HepG2 (cell line): ENCODE results near the gene RRAD. TPM values are rescaled to one million over a fixed set of nuclear protein-coding genes. Genes with fewer than 3 reads are reported as not detected.

ENCODE experiments used
- ARNT ChIP-seq: fragments of 450-650 bp; IDR thresholded peaks from 2 replicates; pipeline ENCODE4 v1.6.1; 2017
- HOXA3 ChIP-seq: sonication (generic); formaldehyde crosslinking; IDR thresholded peaks from 2 replicates; pipeline ENCODE4 v1.5.0; 2020; ENCODE audit warnings: missing genetic modification reagents
- ISX ChIP-seq: sonication (generic); formaldehyde crosslinking; conservative IDR thresholded peaks from 2 replicates; pipeline ENCODE4 v1.5.0; 2020; ENCODE audit warnings: missing genetic modification reagents
- KAT2B ChIP-seq: fragments of 150-350 bp; IDR thresholded peaks from 2 replicates; pipeline ENCODE4 v1.6.1; 2014; ENCODE audit warnings: low read depth, low read length, borderline replicate concordance
- PHF8 ChIP-seq: sonication (generic); formaldehyde crosslinking; IDR thresholded peaks from 2 replicates; pipeline ENCODE4 v1.5.0; 2020; ENCODE audit warnings: missing genetic modification reagents
- RAD51 ChIP-seq: fragments of 450-650 bp; IDR thresholded peaks from 2 replicates; pipeline ENCODE4 v1.6.1; 2016; ENCODE audit warnings: borderline replicate concordance
- SRF ChIP-seq: IDR thresholded peaks from 2 replicates; pipeline ENCODE4 v1.6.1; 2011; ENCODE audit warnings: mild to moderate bottlenecking, low read depth, low read length, moderate library complexity
- TBX3 ChIP-seq: fragments of 450-650 bp; IDR thresholded peaks from 2 replicates; pipeline ENCODE4 v1.6.1; 2017; ENCODE audit warnings: antibody characterized with exemption, mild to moderate bottlenecking, inconsistent platforms, borderline replicate concordance
- ZFP82 ChIP-seq: sonication (generic); formaldehyde crosslinking; IDR thresholded peaks from 2 replicates; pipeline ENCODE4 v1.5.1; 2020; ENCODE audit warnings: mild to moderate bottlenecking, missing genetic modification reagents, borderline replicate concordance
- ZNF274 ChIP-seq: sonication (generic); formaldehyde crosslinking; IDR thresholded peaks from 2 replicates; pipeline ENCODE4 v1.5.1; 2020; ENCODE audit warnings: mild to moderate bottlenecking, missing genetic modification reagents
- ZNF441 ChIP-seq: sonication (generic); formaldehyde crosslinking; IDR thresholded peaks from 2 replicates; pipeline ENCODE4 v1.7.0; 2021; ENCODE audit warnings: missing genetic modification reagents, borderline replicate concordance
- ZNF619 ChIP-seq: sonication (generic); formaldehyde crosslinking; IDR thresholded peaks from 2 replicates; pipeline ENCODE4 v1.4.0; 2020; ENCODE audit warnings: mild to moderate bottlenecking, missing genetic modification reagents
- polyA plus RNA-seq, 8 experiments: library from polyadenylated mRNA; depleted of rRNA in 3 of 8; stranded (reverse) in 7 of 8; unstranded in 1 of 8; fragments of >200 nt; fragmentation: Illumina TruSeq in 4 of 8; extraction: Trizol in 4 of 8; gene quantifications; 2 replicates each; pipeline versions ENCODE4 v1.2.1 to v1.2.3, GENCODE V29; 2011 to 2016; ENCODE audit warnings: low read depth in 4 of 8, missing spikeins in 1 of 8, mixed read lengths in 1 of 8; ENCODE audit not compliant: insufficient read depth in 1 of 8
- total RNA-seq, 5 experiments: library from RNA; depleted of rRNA; stranded (reverse); fragments of >200 nt; fragmentation: Illumina TruSeq; extraction: Trizol; gene quantifications; 2 replicates each; pipeline ENCODE4 v1.2.3, GENCODE V29; 2016; ENCODE audit warnings: low read depth in 1 of 5
- TF ChIP-seq, protein P1 (sequence below): sonication (generic); formaldehyde crosslinking; IDR thresholded peaks from 2 replicates; pipeline ENCODE4 v1.4.0; 2020; ENCODE audit warnings: missing genetic modification reagents, low read depth, mild to moderate bottlenecking, borderline replicate concordance
- TF ChIP-seq, protein P2 (sequence below): IDR thresholded peaks from 2 replicates; pipeline ENCODE4 v1.4.0; 2020; ENCODE audit warnings: mild to moderate bottlenecking, missing genetic modification reagents
- TF ChIP-seq, protein P3 (sequence below): sonication (generic); formaldehyde crosslinking; IDR thresholded peaks from 2 replicates; pipeline ENCODE4 v1.4.0; 2020; ENCODE audit warnings: missing genetic modification reagents, borderline replicate concordance
- TF ChIP-seq, protein P4 (sequence below): sonication (generic); formaldehyde crosslinking; IDR thresholded peaks from 2 replicates; pipeline ENCODE4 v1.4.0; 2020; ENCODE audit warnings: mild to moderate bottlenecking, missing genetic modification reagents
- TF ChIP-seq, protein P5 (sequence below): sonication (generic); formaldehyde crosslinking; IDR thresholded peaks from 2 replicates; pipeline ENCODE4 v1.9.0; 2021; ENCODE audit warnings: missing genetic modification reagents, borderline replicate concordance
- TF ChIP-seq, protein P6 (sequence below): sonication (generic); formaldehyde crosslinking; IDR thresholded peaks from 2 replicates; pipeline ENCODE4 v1.4.0; 2020; ENCODE audit warnings: mild to moderate bottlenecking, missing genetic modification reagents

Gene RRAD
- total and polyA plus RNA-seq, 2 of the 13 experiments (the other 11 are each of a cell fraction or from before 2014, with no cell fraction given): 0.80 to 1.1 TPM

DNA sequence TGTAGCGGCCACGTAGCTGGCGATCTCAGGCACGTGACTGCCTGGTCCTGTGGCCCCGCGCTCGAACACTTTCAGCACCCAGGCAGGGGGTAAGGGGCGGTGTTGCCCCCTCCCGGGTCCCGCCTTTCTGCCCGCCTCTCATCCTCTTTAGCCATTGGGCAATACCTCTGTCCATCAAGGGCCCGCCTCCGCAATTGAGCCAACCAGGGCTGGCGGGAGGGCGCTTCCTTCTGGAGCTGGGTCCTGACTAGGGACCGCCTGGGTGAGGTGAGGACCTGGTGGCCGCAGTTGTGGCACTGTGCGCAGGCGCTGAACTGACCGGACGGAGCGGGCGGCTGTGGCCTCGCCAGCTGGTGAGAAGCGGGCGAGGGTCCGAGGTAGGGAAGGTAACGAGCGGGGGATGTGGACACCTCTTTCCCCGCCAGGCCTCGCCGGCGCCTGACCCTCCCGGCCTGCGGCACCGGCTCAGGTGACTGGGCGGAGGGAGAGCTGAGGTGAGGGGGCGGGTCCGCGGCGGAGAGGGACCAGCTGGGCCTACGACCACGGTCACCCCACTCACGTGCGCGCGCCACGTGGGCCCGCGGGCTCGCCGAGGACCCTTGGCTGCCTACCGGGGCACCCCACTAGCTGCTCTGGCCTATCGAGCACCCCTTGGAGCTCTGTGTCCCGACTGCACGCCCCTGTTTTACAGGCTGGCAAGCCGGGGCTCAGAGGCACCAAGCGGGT lies 44.9 kb downstream of the RRAD start, which contains the start of gene PDP2 (continued):
- TF ChIP-seq, protein P1, sequence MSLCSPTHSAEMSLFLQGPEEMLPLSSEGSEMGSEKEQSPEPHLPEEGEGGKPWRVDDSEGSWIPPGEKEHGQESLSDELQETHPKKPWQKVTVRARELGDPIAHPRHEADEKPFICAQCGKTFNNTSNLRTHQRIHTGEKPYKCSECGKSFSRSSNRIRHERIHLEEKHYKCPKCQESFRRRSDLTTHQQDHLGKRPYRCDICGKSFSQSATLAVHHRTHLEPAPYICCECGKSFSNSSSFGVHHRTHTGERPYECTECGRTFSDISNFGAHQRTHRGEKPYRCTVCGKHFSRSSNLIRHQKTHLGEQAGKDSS (CRISPR knock-in tag): peak; percentile 91
- TF ChIP-seq, protein P2, sequence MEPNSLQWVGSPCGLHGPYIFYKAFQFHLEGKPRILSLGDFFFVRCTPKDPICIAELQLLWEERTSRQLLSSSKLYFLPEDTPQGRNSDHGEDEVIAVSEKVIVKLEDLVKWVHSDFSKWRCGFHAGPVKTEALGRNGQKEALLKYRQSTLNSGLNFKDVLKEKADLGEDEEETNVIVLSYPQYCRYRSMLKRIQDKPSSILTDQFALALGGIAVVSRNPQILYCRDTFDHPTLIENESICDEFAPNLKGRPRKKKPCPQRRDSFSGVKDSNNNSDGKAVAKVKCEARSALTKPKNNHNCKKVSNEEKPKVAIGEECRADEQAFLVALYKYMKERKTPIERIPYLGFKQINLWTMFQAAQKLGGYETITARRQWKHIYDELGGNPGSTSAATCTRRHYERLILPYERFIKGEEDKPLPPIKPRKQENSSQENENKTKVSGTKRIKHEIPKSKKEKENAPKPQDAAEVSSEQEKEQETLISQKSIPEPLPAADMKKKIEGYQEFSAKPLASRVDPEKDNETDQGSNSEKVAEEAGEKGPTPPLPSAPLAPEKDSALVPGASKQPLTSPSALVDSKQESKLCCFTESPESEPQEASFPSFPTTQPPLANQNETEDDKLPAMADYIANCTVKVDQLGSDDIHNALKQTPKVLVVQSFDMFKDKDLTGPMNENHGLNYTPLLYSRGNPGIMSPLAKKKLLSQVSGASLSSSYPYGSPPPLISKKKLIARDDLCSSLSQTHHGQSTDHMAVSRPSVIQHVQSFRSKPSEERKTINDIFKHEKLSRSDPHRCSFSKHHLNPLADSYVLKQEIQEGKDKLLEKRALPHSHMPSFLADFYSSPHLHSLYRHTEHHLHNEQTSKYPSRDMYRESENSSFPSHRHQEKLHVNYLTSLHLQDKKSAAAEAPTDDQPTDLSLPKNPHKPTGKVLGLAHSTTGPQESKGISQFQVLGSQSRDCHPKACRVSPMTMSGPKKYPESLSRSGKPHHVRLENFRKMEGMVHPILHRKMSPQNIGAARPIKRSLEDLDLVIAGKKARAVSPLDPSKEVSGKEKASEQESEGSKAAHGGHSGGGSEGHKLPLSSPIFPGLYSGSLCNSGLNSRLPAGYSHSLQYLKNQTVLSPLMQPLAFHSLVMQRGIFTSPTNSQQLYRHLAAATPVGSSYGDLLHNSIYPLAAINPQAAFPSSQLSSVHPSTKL (CRISPR knock-in tag): peak; percentile 61
- TF ChIP-seq ZNF441 (CRISPR knock-in tag) (peak; percentile 82), ZNF274 (CRISPR knock-in tag) (peak; percentile 92; the same call in 1 of the 2 replicates), HOXA3 (peak; percentile 70), PHF8 (peak; percentile 99), ISX (CRISPR knock-in tag) (peak; percentile 66), ZNF619 (CRISPR knock-in tag) (peak; percentile 88; the same call in 1 of the 2 replicates), KAT2B (no peak), ZFP82 (CRISPR knock-in tag) (peak; percentile 93), ARNT (no peak), SRF (no peak), RAD51 (0 out of 2 replicates have a peak, but pooled peaks have one; percentile 12), TBX3 (peak; percentile 21; the same call in 1 of the 2 replicates)
- TF ChIP-seq, protein P3, sequence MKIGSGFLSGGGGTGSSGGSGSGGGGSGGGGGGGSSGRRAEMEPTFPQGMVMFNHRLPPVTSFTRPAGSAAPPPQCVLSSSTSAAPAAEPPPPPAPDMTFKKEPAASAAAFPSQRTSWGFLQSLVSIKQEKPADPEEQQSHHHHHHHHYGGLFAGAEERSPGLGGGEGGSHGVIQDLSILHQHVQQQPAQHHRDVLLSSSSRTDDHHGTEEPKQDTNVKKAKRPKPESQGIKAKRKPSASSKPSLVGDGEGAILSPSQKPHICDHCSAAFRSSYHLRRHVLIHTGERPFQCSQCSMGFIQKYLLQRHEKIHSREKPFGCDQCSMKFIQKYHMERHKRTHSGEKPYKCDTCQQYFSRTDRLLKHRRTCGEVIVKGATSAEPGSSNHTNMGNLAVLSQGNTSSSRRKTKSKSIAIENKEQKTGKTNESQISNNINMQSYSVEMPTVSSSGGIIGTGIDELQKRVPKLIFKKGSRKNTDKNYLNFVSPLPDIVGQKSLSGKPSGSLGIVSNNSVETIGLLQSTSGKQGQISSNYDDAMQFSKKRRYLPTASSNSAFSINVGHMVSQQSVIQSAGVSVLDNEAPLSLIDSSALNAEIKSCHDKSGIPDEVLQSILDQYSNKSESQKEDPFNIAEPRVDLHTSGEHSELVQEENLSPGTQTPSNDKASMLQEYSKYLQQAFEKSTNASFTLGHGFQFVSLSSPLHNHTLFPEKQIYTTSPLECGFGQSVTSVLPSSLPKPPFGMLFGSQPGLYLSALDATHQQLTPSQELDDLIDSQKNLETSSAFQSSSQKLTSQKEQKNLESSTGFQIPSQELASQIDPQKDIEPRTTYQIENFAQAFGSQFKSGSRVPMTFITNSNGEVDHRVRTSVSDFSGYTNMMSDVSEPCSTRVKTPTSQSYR (CRISPR knock-in tag): no peak
- TF ChIP-seq, protein P4, sequence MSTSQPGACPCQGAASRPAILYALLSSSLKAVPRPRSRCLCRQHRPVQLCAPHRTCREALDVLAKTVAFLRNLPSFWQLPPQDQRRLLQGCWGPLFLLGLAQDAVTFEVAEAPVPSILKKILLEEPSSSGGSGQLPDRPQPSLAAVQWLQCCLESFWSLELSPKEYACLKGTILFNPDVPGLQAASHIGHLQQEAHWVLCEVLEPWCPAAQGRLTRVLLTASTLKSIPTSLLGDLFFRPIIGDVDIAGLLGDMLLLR: peak; percentile 99
- TF ChIP-seq, protein P5, sequence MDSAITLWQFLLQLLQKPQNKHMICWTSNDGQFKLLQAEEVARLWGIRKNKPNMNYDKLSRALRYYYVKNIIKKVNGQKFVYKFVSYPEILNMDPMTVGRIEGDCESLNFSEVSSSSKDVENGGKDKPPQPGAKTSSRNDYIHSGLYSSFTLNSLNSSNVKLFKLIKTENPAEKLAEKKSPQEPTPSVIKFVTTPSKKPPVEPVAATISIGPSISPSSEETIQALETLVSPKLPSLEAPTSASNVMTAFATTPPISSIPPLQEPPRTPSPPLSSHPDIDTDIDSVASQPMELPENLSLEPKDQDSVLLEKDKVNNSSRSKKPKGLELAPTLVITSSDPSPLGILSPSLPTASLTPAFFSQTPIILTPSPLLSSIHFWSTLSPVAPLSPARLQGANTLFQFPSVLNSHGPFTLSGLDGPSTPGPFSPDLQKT (CRISPR knock-in tag): peak; percentile 47; the same call in 1 of the 2 replicates
- TF ChIP-seq, protein P6, sequence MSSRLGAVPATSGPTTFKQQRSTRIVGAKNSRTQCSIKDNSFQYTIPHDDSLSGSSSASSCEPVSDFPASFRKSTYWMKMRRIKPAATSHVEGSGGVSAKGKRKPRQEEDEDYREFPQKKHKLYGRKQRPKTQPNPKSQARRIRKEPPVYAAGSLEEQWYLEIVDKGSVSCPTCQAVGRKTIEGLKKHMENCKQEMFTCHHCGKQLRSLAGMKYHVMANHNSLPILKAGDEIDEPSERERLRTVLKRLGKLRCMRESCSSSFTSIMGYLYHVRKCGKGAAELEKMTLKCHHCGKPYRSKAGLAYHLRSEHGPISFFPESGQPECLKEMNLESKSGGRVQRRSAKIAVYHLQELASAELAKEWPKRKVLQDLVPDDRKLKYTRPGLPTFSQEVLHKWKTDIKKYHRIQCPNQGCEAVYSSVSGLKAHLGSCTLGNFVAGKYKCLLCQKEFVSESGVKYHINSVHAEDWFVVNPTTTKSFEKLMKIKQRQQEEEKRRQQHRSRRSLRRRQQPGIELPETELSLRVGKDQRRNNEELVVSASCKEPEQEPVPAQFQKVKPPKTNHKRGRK (CRISPR knock-in tag): peak; percentile 84; the same call in 1 of the 2 replicates
